HepG2 (cell line): ENCODE measurements around the gene DROSHA. TPM values are rescaled to one million over a fixed set of nuclear protein-coding genes. Genes with fewer than 3 reads are reported as not detected.

Experiments
- ATAC-seq: fragments of 200-7000 bp; cut with Tn5 transposase; 3 replicates; pipeline ENCODE4 v1.9.1; 2020; ENCODE audit warnings: mild to moderate bottlenecking, moderate library complexity
- BruUV-seq: library from RNA; stranded (reverse); fragments of 400-500 nt; replicated peaks from 2 replicates; lab custom pipeline; 2021; lab: Mats Ljungman, UMichigan
- CTCF ChIA-PET: fragments of 300-600 bp; formaldehyde crosslinking; extraction: SDS; loops from one replicate; lab custom pipeline; 2021; ENCODE audit warnings: low total read pairs, inconsistent platforms, low intra/inter-chr PET ratio; lab: Yijun Ruan, JAX
- POLR2A ChIA-PET: fragments of 350-600 bp; sonication (Branson Sonifier 250); formaldehyde crosslinking; loops from one replicate; lab custom pipeline; 2020; ENCODE audit warnings: antibody characterized with exemption, inconsistent platforms; lab: Yijun Ruan, JAX
- DNase-seq: peaks from one replicate; pipeline ENCODE4 v3.0.0-alpha.2; 2015; ENCODE audit warnings: low spot score
- FAIRE-seq: peaks from 3 replicates; lab custom pipeline; 2011; peaks lifted over from hg19 to GRCh38; lab: Jason Lieb, UNC
- H2AFZ ChIP-seq: one replicate; pipeline ENCODE4 v1.6.1; 2011; ENCODE audit warnings: low read length, inconsistent platforms
- H3K27ac ChIP-seq: fragments of 300-600 bp; 3 replicates; pipeline ENCODE4 v1.8.0; 2011; ENCODE audit warnings: mixed run types, mild to moderate bottlenecking, mixed read lengths, low read length, inconsistent platforms; ENCODE audit not compliant: insufficient read depth; ENCODE audit errors: extremely low read length
- H3K27me3 ChIP-seq, 2 experiments: fragments of 200-600 bp in 1 of 2; 2 replicates in 1 of 2; 3 replicates in 1 of 2; pipeline versions ENCODE4 v1.6.0 to v1.8.0; 2011; ENCODE audit warnings: low read length in 2 of 2, mild to moderate bottlenecking in 2 of 2, moderate library complexity in 2 of 2, inconsistent platforms in 1 of 2; ENCODE audit not compliant: insufficient read depth in 2 of 2, control insufficient read depth in 1 of 2
- H3K36me3 ChIP-seq, 2 experiments: fragments of 200-600 bp in 1 of 2; replicated peaks in 1 of 2; 2 replicates in 1 of 2; 3 replicates in 1 of 2; pipeline versions ENCODE4 v1.5.1 to v1.8.0; 2011; ENCODE audit warnings: low read length in 2 of 2, inconsistent platforms in 1 of 2; ENCODE audit not compliant: insufficient read depth in 2 of 2, control insufficient read depth in 1 of 2
- H3K4me1 ChIP-seq: 2 replicates; pipeline ENCODE4 v1.5.1; 2012; ENCODE audit warnings: low read length, inconsistent platforms; ENCODE audit not compliant: insufficient read depth
- H3K4me2 ChIP-seq: 2 replicates; pipeline ENCODE4 v1.6.0; 2011; ENCODE audit warnings: low read depth, low read length, inconsistent platforms
- H3K4me3 ChIP-seq, 3 experiments: fragments of 200-600 bp in 1 of 3; sonication (generic), shearing (Covaris generic) in 1 of 3; replicated peaks in 1 of 3; 2 replicates each; pipeline ENCODE4 v1.5.1; 2011 to 2016; ENCODE audit warnings: low read length in 3 of 3, inconsistent platforms in 2 of 3, low read depth in 2 of 3, mild to moderate bottlenecking in 2 of 3, control low read depth in 1 of 3, mixed read lengths in 1 of 3; ENCODE audit not compliant: insufficient read depth in 1 of 3
- H3K79me2 ChIP-seq: one replicate; pipeline ENCODE4 v1.6.1; 2011; ENCODE audit warnings: low read length, inconsistent platforms; ENCODE audit not compliant: insufficient read depth
- H3K9ac ChIP-seq: 2 replicates; pipeline ENCODE4 v1.6.0; 2011; ENCODE audit warnings: mild to moderate bottlenecking, low read depth, low read length, inconsistent platforms; ENCODE audit not compliant: insufficient read depth
- H3K9me3 ChIP-seq: 2 replicates; pipeline ENCODE4 v1.5.1; 2012; ENCODE audit warnings: mild to moderate bottlenecking, low read length
- H4K20me1 ChIP-seq: 2 replicates; pipeline ENCODE4 v1.6.0; 2011; ENCODE audit warnings: inconsistent platforms, mild to moderate bottlenecking, low read length, moderate library complexity; ENCODE audit not compliant: insufficient read depth
- KDM5A ChIP-seq: fragments of 200-600 bp; sonication (generic); IDR thresholded peaks from 2 replicates; pipeline ENCODE4 v1.7.0; 2018; ENCODE audit warnings: antibody characterized with exemption, mild to moderate bottlenecking, low read length, borderline replicate concordance
- NR0B2 ChIP-seq: sonication (generic); formaldehyde crosslinking; IDR thresholded peaks from 2 replicates; pipeline ENCODE4 v1.4.0; 2020; ENCODE audit warnings: mild to moderate bottlenecking, missing genetic modification reagents
- PRDM4 ChIP-seq: sonication (generic); formaldehyde crosslinking; IDR thresholded peaks from 2 replicates; pipeline ENCODE4 v1.9.0; 2021; ENCODE audit warnings: missing genetic modification reagents, borderline replicate concordance
- SALL2 ChIP-seq: sonication (generic); formaldehyde crosslinking; IDR thresholded peaks from 2 replicates; pipeline ENCODE4 v1.8.1; 2023; ENCODE audit warnings: mild to moderate bottlenecking, missing genetic modification reagents, inconsistent platforms
- SMARCE1 ChIP-seq: fragments of 450-650 bp; IDR thresholded peaks from 2 replicates; pipeline ENCODE4 v1.6.1; 2017; ENCODE audit warnings: borderline replicate concordance
- SNRNP70 ChIP-seq: fragments of 200-400 bp; formaldehyde crosslinking; IDR thresholded peaks from 2 replicates; pipeline ENCODE4 v1.6.1; 2017; ENCODE audit warnings: mild to moderate bottlenecking, low read depth, low read length, moderate library complexity
- ZNF350 ChIP-seq: sonication (generic); formaldehyde crosslinking; IDR thresholded peaks from 2 replicates; pipeline ENCODE4 v1.4.0; 2020; ENCODE audit warnings: mild to moderate bottlenecking, low read depth, missing genetic modification reagents, borderline replicate concordance
- ZNF501 ChIP-seq: sonication (generic); formaldehyde crosslinking; IDR thresholded peaks from 2 replicates; pipeline ENCODE4 v1.5.1; 2020; ENCODE audit warnings: mild to moderate bottlenecking, moderate library complexity, missing genetic modification reagents
- ZNF609 ChIP-seq: sonication (generic); formaldehyde crosslinking; IDR thresholded peaks from 2 replicates; pipeline ENCODE4 v1.4.0; 2020; ENCODE audit warnings: mild to moderate bottlenecking, missing genetic modification reagents, borderline replicate concordance
- WGBS: methylation state at CpG from one replicate; pipeline ENCODE4 v1.1.6; 2017; ENCODE audit warnings: low lambda C conversion rate; 5-methylcytosine and 5-hydroxymethylcytosine counted together
- in situ Hi-C: cut with HindIII; loops from 2 replicates; pipeline ENCODE4 v1.10.0; 2017; ENCODE audit warnings: low pct_unique_long_range_greater_than_20kb; ENCODE audit not compliant: extremely low pct_ligation_motif_present
- intact Hi-C: fragments of 100-400 bp; cut with micrococcal nuclease; formaldehyde crosslinking; loops from one replicate; pipeline ENCODE4 v1.10.0; 2022; ENCODE audit not compliant: unreplicated experiment
- polyA plus RNA-seq, 8 experiments: library from polyadenylated mRNA; depleted of rRNA in 3 of 8; stranded (reverse) in 7 of 8; unstranded in 1 of 8; fragments of >200 nt; fragmentation: Illumina TruSeq in 4 of 8; extraction: Trizol in 4 of 8; gene quantifications; 2 replicates each; pipeline versions ENCODE4 v1.2.1 to v1.2.3, GENCODE V29; 2011 to 2016; ENCODE audit warnings: low read depth in 4 of 8, missing spikeins in 1 of 8, mixed read lengths in 1 of 8; ENCODE audit not compliant: insufficient read depth in 1 of 8
- total RNA-seq, 5 experiments: library from RNA; depleted of rRNA; stranded (reverse); fragments of >200 nt; fragmentation: Illumina TruSeq; extraction: Trizol; gene quantifications; 2 replicates each; pipeline ENCODE4 v1.2.3, GENCODE V29; 2016; ENCODE audit warnings: low read depth in 1 of 5
- TF ChIP-seq, protein P1 (sequence below): IDR thresholded peaks from 2 replicates; pipeline ENCODE4 v1.6.1; 2012; ENCODE audit warnings: inconsistent platforms
- TF ChIP-seq, protein P2 (sequence below): sonication (generic); formaldehyde crosslinking; IDR thresholded peaks from 2 replicates; pipeline ENCODE4 v1.4.0; 2020; ENCODE audit warnings: missing genetic modification reagents

The DROSHA gene
- total and polyA plus RNA-seq, 2 of the 13 experiments (the other 11 are each of a cell fraction or from before 2014, with no cell fraction given) = 22.3 to 29.4 TPM

GRCh38 chr5:31536873-31537272 lies 5.0 kb upstream of the DROSHA start:
- H3K27me3 ChIP-seq = no peaks in the 10 kb centered on the region; a peak in 2 of 5 replicates
- H3K4me3 ChIP-seq = no peak overlapping the region
- H3K27ac ChIP-seq = no peak overlapping the region
- peaks cover 8% of the 10 kb centered on the region for H3K79me2 ChIP-seq
- FAIRE-seq = no peak
- H3K9me3 ChIP-seq = no peaks in the 10 kb centered on the region
- intact Hi-C loops = no loop called here
- peaks cover 19% of the 10 kb centered on the region for H3K4me1 ChIP-seq
- in situ Hi-C loops = no loop called here
- POLR2A ChIA-PET = no interaction called here
- no TSS peak for BruUV-seq
- H4K20me1 ChIP-seq = no peaks in the 10 kb centered on the region
- DNase-seq = no peak
- H2AFZ ChIP-seq = no peak overlapping the region
- CTCF ChIA-PET = no interaction called here
- no peak overlapping the region for H3K4me2 ChIP-seq
- ATAC-seq = no peak
- H3K36me3 ChIP-seq = peaks cover 2 to 30% of the 10 kb centered on the region in 2 experiments
- no peak overlapping the region for H3K9ac ChIP-seq
- WGBS = 96% methylated on average over 3 of the region's 3 CpGs
- TF ChIP-seq NR0B2 (no peak), SNRNP70 (no peak), ZNF609 (CRISPR knock-in tag) (no peak), ZNF501 (CRISPR knock-in tag) (no peak), SALL2 (CRISPR knock-in tag) (no peak), PRDM4 (no peak), ZNF350 (CRISPR knock-in tag) (no peak), KDM5A (no peak), SMARCE1 (no peak)
- TF ChIP-seq, protein P1, sequence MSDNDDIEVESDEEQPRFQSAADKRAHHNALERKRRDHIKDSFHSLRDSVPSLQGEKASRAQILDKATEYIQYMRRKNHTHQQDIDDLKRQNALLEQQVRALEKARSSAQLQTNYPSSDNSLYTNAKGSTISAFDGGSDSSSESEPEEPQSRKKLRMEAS = no peak
- TF ChIP-seq, protein P2, sequence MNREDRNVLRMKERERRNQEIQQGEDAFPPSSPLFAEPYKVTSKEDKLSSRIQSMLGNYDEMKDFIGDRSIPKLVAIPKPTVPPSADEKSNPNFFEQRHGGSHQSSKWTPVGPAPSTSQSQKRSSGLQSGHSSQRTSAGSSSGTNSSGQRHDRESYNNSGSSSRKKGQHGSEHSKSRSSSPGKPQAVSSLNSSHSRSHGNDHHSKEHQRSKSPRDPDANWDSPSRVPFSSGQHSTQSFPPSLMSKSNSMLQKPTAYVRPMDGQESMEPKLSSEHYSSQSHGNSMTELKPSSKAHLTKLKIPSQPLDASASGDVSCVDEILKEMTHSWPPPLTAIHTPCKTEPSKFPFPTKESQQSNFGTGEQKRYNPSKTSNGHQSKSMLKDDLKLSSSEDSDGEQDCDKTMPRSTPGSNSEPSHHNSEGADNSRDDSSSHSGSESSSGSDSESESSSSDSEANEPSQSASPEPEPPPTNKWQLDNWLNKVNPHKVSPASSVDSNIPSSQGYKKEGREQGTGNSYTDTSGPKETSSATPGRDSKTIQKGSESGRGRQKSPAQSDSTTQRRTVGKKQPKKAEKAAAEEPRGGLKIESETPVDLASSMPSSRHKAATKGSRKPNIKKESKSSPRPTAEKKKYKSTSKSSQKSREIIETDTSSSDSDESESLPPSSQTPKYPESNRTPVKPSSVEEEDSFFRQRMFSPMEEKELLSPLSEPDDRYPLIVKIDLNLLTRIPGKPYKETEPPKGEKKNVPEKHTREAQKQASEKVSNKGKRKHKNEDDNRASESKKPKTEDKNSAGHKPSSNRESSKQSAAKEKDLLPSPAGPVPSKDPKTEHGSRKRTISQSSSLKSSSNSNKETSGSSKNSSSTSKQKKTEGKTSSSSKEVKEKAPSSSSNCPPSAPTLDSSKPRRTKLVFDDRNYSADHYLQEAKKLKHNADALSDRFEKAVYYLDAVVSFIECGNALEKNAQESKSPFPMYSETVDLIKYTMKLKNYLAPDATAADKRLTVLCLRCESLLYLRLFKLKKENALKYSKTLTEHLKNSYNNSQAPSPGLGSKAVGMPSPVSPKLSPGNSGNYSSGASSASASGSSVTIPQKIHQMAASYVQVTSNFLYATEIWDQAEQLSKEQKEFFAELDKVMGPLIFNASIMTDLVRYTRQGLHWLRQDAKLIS (CRISPR knock-in tag) = no peak
